Activated gamma-delta T cell (primary cell): ENCODE measurements around the gene DEXI.
"Not testable (repeated sequence)": the region's sequence is repeated elsewhere in the genome, so short reads cannot be mapped to it uniquely, and the experiment has no call there.

Source experiments
- DNase-seq: peaks from one replicate; lab custom pipeline; 2025; lab: John Stamatoyannopoulos, UW

The DEXI gene

DNA sequence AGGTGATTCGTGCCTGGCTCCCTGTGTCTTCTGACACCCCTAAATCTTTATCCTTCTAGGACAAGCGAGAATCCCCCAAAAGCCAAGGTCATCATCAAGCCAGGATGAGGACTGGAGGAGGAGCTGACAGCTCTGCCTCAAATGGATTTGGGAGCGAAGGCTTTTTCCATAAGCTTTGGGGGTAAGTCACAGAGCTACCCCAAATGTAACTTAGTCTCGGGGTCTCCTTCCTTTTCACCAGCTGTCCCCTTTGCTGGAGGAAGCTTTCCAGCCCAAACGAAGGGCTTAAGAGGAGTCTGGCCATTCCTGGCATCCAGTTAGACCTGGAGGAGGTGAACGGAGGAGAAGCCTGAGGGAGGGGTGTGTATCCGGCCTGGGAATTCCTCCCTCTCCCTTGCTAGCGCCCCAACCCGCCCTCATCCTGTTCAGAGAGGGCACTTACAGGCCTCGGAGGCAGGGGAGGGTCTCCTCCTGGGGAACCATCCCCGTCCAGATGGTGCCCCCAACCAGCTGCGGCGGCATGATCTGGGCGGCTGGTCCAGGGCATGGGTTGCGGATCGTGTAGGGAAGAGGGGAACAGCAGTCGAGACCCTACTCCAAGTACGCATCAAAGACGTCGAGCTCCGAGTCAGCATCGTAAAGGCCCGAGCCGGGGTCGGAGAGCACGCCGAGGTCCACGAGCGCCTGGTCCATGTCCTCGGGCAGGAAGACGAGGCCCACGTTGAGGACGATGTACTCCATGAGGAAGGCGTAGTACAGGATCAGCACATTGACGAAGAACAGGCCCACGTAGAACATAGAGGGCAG is 938 bp downstream of the DEXI start:
- DNase-seq, result no peak

DNA sequence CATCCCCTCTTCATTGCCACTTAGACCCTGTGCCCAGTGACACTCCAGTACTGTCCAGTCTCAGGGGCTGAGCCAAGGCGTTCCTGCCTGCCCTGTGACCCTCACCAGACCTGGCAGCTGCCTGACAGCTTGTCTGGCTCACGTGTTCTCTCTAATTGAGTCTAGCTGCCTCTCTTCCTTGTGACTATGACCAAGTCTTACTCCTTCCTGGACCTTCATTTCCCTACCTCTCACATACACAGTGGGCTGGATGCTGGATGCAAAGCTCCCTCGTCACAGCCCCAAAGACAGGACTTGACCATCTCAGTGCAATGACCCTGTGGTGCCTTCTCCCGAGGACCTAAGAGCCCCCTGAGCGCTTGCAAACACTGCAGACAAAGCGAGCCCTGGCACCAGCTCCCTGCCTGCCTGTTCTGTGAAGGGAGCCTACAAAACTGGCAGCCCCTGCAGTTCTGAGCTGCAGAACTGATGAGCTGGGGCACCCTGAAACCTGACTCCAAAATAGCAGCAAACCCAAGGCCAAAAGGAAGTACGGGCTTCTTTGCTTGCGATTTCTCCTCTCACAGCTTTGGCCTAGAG is 1.7 kb downstream of the DEXI start:
- DNase-seq, result no peak

DNA sequence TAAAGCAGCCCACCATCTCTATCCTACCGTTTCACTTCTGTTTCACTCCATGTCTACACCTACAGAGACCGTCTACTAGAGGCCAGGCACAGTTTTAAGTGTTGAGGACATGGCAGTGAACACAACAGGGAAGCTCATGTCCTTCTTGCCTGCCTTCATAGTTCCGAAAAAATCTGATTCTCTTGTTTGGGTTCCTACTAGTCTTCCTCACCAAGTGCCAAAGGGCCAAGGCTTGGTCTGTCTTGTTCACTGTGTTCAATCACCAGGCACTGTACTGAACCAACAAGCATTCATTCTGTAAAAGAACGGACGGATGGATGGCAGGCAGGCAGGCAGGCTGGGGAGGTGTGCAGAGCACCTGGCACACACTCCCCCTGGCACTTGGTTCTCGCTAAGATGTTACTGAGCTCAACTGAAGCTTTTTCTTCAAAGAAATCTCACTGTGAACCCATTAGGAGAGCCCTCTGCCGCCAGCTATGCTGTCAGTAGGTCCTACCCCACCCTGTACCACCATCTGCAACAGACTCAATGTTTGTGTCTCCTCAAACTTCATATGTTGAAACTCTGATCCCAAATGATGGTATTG is 2.5 kb downstream of the DEXI start:
- DNase-seq, result no peak

DNA sequence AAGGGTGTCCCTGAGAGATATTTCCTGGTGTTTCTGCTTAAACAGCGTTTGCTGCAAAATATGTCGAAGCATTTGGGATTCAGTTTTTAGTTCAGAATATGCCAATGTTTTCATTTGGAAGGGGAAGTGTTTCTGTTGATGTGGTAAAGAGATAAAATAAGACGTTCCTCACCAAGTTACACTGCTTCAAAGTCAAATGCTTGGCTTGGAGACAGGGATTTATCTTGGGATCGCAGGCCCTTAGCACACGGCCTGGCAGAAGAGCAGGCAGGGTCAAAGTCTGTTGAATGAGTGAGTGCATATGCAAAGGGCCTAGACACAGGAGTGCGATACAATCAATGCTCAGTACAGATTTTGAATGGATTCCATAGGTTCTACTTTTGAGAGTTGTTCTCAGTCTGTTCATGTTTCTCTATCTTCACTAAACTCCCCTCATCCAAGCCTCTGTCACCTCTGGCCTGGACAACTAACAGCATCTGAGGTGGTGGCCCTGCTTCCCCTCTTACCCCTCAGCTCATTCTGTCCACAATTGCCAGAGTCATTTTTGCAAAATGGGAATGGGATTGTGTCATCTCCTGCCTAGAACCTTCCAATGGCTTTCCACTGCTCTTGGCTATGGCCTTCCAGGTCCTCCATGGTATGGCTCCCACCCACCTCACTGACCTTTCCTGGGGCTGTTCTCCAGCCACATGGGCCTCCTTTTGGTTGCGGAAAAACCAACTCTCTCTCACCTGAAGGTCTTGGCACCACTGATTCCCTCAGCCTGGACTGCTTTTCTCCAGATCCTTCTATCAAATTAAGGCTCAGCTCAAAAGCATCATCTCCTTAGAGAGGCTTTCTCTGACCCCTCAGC is 3.2 kb downstream of the DEXI start:
- DNase-seq, result no peak

DNA sequence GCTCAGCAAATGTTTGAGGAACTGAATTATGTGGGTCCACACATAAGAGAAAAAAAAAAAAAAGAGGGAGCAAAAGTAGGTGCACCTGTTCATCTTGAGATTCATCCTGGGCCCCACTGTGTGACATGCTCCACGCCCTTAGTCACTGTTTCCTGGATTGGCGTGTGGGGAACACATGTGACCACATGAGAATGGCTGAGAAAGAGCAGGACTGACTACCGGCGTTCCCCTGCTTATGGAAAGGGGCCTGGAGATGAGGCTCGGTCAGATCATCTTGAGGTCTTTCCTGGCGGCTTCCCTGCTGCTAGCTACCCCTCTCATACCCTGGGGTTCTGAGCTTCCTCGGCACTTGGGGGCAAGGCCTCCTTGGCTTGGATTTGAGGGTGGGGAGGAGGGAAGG is 3.9 kb downstream of the DEXI start:
- no peak for DNase-seq

DNA sequence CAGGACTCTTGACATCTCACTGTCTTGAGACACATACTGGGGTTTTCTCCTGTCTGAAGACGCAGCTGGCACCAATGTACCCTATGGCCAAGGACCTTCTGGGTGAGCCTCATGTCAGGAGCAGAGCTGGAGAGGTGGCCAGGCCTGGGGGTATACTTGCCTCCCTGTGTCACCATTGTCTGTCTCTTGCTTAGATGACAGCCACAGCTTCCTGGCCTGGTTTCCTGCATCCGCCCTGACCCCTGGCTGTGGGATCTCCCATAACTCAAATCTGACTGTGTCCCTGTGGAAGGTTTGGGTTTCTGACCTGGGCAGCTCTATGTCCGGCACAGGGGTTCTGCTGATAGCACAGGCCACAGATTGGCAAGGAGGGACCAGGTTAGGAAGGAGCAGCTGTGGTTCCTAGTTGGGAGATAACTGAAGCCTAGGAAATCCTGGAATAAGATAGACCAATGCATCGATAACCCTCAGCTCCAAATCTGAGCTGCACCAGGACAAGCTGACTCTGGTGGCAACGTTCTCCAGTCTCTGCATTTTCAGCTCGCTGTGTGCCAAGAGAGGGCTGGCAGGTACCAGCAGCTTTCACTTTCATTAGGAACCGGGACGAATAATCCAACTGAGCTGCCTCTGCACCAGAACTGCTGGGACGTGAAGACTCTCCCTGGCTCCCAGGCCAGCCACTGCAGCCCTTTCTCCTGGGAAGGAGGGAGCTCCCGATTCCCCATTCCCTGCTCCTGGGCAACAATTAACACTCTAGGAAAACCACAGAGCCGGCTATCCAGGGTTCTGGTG is 5.0 kb downstream of the DEXI start:
- DNase-seq, result no peak

DNA sequence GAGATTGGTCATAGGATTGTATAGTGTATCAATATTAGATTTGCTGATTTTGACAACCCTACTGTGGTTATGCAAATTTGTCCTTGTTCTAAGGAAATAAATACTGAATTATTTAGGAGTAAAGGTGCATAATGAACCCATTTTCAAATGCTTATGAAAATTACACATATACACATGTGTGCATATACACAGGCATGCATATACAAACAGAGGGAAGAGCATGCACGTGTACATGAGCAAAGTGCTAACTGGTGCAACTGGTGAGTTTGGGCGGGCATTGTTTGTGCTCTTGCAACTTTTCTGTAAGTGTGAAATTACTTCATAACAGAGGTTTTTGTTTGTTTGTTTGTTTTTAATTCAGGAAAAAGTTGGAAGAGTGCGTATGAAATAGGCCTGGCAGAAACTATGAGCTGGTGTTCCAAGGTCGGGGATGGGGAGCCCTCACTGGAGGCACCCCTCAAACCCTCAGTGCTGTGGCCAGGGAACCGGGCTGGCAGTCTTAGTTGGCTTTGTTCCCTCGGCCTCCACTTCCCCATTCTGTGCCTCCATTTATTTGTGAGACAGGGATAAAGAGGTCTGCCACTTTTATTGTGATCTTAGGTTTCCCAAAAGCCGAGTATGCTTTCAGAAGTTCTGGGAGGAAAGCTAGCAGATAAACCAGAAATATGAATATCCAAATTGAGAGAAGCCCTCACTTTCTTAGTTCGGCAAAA is 5.8 kb downstream of the DEXI start:
- no peak for DNase-seq

DNA sequence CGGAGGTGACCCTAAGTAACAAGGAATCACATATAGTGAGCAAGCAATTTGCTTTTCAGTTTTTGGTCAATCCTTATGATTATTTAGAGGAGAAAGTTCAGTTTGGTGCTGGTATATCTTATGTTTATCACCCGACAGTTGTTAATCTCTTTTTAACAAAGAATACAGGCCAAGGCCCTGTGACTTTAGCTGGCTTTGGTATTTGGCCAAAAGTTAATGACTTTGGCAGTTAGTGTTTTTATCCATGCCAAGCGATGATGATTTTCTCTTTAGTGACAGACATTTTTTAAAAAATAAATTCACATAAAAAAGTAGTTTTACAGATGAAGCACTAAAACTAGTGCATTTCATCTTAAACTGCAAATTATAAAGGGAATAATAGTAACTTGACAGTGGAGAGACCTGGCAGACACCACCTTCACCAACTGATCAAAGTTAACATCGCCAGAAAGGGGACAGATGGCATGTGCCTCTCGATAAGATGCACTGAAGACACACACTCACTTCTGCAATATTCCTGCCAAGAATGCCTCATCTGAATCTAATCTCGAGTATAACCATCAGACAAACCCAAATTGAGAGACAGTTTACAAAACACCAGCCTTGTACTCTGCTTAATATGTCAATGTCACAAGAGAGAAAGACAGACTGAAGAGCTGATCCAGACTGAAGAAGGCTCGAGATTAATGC is 6.9 kb downstream of the DEXI start:
- no peak for DNase-seq

DNA sequence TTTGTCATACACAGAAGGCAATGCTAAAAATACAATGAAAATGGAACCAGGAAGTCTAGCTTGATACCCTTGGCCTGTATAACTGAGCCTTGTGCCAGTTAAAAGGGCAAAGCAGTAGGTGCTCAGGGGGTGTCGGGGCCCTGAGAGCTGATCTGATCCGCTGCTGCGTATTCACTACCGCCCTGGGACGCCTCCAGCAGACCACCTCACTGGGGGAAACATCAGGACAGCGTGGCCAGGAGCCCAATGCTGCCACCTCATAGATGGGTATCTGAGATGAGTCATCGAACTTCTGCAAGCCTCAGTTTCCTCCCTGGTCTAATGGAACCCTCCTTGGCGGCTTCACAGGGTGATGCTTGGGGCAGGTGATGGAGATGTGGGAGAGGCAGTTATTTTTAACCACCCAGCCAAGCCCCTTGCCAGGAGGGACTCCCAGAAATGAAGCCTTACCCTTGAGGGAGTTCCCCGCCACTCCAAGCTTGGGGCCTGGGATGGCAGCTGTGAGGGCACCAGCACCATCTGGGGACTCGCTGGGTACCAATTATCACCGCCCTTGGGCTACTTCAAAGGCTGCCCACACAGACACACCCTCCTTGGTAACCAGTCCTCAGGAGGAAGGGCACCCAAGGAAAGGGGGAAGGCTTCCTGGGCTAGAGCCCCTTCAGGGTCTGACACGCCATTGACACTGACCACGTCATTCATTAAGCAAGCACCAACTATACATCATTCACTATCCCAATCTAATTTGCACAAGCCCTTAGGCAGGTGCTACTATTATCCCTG is 7.8 kb downstream of the DEXI start:
- no peak for DNase-seq

DNA sequence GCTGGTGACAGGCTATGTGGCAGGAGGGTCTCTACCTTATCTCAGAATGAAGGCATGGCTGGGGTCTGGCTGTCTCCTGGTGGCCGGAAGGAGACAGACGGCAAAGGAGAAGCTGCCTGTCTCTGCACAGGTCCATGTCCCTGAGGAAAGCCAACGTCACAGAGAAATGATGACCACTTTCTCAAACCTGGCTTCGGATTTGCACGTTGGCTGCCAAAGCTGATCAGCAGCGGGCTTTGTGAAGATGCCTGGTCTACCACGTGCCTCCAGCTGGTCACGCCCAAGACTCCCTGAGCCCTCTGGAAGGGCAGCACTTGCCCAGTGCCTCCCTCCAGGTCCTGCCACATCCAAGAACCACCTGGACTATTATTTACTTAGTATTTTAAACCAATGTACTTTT is 8.4 kb downstream of the DEXI start:
- DNase-seq, result no peak

DNA sequence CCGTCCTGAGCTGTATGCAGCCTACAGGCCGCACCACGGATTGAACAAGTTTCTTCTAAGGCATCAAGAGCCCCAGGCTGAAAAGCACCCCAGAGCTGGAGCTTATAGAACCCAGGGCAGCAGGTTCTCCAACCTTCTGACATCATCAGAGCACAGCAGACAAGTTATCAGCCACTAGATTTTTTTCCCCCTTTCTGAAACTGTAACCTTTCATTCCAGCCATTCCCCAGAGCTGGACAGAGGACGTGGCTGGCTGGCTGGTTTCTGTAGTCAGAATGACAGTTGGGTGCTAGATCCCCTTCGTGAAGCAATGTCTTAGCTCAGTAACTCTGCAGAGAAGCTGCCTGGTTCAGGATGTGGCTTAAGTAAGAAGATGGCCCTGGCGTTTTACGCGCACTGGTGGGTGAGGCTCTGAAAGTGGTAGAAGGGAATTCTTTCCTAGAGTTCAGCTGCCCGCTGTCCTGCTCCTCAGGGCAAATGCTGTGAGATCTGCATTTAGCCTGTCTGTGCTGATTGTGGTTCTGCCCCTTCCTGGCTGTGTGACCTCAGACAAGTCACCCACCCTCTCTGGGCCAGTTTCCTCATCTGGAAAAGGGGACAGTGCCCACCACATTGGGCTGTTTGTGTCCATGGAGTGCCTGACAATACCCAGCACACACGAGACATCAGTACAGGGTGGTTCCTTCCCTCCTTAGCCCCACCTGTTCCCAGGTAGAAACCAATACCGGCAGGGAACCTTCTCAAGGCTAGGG is 9.1 kb downstream of the DEXI start:
- DNase-seq, result no peak

DNA sequence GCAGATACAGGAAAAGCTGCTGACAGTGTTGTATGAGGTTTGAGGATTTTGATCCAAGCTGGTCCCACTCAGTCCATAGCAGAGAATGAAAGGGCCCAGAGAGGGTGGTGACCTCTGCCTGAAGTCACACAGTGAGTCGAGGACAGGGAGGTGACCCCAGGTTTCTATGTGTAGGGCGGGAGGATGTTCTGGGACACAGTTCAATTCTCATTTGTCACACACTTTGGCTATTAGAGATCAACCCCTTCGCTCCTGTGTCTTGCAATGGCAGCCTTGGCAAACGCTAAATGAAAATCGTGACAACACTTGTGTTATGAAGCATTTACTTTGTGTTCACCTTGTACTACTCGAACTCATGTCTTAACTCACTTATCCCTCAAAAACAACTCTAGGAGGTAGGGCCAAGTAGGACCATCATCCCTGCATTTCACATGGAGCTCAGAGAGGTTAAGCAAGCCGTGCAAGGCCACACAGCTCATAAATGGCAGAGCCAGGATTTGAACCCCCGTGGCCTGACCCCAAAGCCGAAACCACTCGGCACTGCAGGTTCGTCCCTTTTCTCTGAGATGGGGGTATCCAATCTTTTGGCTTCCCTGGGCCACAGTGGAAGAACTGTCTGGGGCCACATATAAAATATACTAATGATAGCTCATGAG is 10.2 kb downstream of the DEXI start:
- no peak for DNase-seq

DNA sequence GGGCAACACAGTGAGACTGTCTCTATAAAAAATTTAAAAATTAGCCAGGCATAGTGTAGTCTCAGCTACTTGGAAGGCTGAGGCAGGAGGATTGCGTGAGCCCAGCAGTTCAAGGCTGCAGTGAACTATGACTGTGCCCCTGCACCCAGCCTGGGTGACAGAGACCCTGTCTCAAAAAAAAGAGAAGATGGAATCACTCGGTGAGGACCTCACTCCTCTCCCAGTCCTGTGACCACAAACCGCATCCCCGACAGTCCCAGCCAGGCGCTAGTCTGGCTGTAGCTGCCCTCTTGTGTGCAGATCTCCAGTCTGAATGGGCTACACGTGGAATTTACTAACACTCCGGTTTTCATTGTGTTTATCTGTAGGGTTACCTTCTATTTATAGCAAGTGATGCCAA is 11.1 kb downstream of the DEXI start:
- no peak for DNase-seq

DNA sequence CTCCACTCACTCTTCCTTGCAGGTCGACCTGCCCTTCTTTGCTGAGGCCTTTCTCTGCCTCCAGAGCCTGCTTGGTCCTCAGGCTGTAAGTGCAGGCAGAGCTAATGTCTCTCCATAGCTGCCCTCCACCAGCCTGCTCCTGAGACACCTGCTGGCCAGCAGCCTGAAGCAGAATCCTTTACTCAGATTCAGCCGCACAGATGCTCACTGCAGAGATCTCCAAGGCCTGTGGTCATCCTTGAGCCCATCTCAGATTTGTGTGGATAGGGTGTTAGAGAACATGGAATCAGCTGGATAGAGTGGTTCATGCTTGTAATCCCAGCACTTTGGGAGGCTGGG is 11.5 kb downstream of the DEXI start:
- DNase-seq, result no peak

DNA sequence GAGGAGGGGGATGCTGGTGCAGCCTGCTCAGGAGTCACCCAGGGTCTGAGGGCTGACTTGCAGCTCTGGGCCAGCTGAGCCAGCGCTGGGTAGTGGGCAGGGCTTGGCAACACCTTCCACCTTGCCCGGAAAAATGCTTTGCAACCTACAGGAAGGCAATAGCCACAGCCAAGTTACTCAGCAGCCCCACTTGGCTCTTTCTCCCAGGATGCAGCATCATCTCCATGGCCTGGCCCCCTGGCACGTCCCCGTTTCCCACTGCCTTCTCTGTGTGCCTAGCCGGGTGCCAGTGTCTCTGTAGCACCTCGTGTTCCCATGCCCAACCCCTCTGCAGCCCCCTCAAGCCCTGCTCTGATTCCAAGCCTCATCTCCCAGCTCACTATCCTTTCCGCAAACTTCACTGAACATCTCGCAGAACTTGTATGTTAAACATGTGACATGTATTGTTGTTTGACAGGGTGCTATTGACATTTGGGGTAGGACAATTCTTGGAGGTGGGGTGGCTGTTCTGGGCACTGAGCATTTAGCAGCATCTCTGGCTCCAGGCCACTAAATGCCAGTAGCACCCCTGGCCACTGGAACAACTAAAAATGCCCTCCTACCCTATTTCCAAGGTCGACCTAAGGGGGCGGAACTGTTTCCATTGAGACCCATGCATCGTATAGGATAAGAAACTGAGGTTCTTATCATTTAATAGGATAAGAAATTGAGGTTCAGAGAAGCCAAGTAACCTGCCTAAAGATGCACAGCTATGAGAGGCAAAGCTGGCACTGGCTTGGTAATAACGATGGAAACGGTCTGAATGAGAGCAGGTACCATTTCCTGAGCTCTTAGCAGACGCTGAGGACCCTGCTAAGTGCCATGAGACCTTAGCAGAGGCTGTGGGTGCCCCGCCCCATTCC is 12.2 kb downstream of the DEXI start:
- DNase-seq, result no peak

DNA sequence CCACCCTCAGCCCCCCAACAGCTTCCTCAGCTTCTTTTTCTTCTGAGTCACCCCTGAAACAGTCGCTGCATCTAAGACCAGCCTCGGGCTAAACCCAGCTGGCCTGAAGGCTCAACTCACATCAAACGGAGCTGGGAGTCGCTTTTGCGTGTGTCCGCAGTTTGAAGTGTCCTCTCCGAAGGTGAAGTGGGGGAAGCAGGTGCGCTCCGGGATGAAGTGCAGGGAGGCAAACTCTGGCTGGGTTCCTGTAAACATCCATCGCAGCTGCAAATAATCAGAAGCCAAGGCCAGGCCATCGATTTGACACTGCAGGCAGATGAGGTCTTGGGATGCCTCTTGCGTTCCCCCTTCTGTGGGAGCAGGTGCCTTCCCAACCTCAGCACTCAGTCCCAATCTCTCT is 13.2 kb downstream of the DEXI start:
- DNase-seq, result not testable (repeated sequence)

DNA sequence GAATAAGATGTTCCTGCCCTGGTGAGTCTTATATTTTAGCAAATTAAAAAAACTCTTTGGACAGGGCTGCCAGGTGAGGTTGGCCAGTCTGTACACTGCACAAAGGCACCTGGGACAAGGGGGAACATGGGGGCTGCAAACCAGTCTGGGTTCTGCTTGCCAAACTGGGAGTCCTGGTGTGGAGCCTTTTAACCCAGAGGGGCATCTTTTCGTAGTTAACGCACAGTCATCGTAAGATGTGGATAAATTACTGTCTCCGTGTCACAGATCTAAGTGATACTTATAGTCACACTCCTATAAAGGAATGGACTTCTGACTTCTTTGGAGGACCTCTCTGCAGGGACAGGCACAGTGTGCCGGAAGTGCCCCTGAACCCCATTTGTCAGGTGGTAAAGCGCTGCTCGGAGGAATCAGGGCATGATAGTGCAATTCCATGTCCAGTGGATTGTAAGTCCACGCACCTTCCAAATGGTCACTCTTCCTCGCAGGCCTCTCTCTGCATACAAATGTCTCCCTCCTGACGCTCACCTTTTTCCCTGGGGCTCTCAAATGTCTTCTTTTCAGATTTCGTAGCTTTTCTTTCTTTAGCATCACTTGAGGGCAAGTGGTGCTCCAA is 14.7 kb downstream of the DEXI start:
- DNase-seq, result no peak
